ENCODE measurements around the gene CAV2.

Gene CAV2

DNA sequence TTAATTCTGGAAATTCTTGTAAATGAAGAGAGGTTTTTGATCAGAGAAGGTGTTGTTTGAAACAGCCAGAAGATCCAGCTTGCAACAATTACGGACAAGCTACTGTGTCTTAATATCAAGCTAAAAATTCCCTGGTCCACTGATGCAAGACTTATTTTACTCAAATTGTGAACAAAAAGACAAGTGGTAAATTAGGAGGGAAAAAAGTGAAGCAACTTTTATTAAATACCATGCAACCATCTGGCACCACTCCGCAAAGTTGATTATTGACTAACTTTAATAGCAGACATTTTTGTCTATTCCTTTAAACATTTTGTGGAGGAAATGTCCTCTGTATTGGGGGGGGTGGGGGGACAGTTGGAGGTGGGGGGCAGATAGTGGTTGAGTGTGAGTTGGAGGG lies 5.1 kb upstream of the CAV2 start:
- no peak for DNase-seq (ENCODE audit: low read depth in 1 of 2, low spot score in 1 of 2)

DNA sequence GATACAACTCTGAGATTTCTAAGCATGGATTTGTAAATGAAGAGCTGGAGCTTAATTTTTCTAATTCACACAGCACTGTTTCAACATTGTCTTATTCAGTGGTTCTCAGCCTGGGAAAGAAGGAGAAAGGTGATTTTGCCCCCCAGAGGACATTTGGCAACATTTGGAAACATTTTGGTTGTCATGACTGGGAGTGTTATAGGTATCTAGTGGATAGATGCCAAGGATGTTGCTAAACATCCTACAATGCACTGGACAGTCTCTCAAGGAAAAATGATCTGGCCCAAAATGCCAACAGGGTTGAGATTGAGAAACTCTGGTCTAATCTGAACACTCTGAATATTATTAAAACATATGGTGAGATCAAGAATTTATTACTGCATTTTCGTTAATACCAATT lies 3.8 kb upstream of the CAV2 start:
- DNase-seq (ENCODE audit: low read depth in 1 of 2, low spot score in 1 of 2): no peak

DNA sequence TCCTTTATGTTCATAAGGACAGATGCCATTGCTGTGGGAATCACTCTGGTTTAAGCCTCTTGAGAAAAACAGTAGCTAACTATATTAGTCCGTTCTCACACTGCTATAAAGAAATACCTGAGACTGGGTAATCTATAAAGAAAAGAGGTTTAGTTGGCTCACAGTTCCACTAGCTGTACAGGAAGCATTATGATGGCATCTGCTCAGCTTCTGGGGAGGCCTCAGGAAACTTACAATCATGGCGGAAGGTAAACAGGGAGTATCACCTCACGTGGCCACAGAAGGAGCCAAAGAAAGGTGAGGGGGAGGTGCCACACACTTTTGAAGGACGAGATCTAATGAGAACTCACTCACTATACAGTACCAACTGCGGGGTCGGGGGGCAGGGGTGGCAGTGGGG lies 2.9 kb upstream of the CAV2 start:
- DNase-seq (ENCODE audit: low read depth in 1 of 2, low spot score in 1 of 2): no peak

DNA sequence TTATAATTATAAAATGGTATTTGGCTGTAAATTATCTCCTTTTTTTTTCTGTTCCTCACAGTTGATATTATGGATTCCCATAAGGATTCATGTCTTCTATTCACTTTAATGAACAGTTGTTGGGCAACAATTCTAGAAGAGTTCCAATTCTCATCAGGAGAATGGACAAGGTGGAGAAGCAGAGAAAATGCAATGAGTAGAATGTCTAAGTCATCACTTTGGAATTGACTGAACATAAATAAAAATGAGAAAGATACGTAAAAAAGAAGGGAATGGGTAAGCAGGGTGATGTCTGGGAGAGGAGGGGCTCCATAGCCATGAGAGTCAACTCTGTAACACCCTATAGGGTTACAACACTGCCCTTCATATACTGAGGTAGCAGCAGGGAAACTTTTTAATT lies 1.8 kb upstream of the CAV2 start:
- no peak for DNase-seq (ENCODE audit: low read depth in 1 of 2, low spot score in 1 of 2)

DNA sequence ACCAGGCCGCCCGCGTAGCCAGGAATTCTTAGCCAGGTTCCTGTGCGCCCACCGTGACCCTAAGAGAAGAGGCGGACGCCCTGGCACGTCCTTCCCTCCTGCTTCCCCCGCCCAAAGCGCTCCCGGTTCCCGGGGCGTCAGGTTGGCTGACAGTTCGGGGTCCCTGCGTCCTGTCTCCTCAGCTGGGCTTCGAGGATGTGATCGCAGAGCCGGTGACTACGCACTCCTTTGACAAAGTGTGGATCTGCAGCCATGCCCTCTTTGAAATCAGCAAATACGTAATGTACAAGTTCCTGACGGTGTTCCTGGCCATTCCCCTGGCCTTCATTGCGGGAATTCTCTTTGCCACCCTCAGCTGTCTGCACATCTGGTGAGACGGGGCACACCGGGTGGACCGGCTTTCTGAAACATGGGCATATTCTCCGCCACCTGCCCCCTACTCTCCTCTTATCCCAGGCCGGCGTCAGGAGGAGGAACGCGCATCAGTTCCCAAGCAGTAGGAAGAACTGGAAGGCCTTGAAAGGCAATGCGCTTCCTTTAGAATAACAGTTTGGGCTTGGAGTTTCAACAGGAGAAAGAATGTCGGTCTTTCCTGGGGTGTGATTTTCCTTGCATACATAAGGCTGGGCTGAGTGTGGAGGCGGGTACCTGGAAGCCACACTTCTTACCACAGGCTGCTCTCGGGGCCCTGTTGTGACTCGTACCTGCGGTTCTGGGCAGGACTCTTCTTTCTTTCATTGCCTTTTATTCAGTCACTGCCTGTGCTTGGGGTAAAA lies 728 bp downstream of the CAV2 start:
- peak in 1 of 2 donors; percentile 20 for DNase-seq (ENCODE audit: low read depth in 1 of 2, low spot score in 1 of 2)

DNA sequence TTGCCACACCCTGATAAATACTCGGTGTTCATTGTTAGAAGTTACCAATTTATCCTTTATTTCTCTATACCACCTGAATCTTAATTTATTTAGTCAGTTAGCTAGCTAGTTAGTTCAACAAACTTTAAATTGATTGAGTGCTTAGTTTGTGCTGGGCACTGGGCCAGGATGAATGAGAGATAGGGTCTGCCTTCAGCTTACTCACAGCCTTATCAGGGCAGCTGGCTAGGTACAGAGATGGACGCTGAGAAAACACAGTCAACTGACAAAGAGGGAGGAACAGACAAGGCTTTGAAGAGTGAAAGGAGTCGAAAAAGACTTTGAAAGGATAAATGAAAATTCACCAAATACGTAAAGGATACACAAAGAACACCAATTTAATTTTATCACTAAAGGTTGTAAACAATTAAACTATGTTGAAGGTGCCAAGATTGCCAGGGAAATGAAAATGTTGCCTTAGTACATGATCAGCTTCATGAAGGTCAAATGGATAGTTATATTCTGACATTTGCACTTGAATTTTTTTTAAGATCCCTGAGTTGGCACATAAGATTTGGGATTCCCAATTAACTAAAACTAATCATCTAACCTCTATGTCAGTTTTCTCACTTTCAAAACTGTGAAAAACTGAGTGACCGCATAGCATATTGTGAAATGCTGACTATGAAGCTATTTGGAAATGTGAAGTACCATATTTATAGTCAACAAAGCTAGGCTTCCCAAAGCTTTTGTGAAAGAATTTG lies 2.1 kb downstream of the CAV2 start:
- no peak for DNase-seq (ENCODE audit: low read depth in 1 of 2, low spot score in 1 of 2)

DNA sequence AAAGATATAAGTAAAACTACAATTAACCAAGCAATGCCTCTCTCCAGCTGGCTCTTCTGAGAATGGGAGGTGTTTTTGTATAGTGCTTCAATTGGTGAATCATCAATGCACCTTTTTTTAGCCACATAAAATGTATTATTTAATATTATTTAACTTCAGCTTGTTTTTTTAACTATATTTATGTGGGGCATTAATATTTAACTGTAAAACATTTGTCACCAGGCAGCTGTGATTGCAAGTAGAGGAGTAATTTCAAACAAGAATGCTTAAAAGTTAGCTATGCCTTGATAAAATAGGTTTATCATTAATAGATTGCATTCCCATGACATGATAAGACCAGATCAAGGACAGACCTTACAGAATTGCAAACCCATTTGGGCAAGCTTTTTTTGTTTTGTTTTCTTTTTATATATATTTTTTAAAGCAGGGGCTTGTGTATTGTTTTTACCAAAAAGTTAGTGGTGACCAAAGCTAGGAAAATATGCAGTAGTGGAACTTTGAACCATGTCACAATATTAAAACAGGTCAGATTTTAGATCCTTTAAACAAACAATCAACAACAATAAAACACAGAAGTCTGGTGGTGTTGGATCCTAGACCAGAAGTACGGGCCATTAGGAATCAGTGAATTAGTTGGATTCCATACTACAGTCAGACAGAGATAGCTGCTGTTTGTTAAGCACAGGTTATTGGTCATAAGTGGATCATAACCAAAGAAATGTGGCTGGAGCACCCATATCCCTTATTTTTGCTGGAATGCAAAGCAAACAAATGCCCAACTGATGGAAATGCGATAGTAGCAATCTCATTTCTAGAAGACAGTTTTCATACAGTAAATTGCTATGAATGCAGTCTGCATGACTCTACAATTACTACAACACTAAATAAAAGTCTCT lies 2.9 kb downstream of the CAV2 start:
- DNase-seq (ENCODE audit: low read depth in 1 of 2, low spot score in 1 of 2): no peak

DNA sequence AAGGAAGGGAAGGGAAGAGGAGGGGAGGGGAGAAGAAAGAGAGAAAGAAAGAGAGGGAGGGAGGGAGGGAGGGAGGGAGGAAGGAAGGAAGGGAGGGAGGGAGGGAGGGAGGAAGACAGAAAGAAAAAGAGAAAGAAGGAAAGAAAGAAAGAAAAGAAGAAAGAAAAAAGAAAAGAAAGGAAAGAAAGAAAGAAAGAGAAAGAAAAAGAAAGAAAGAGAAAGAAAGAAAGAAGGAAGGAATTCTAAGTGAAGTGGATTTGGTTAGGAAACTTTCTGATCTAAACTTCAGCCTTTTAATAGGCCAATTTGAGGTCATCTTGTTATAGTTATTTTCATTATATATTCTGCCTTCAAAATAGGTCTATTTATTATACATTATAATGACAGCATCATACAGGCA lies 4.3 kb downstream of the CAV2 start:
- DNase-seq (ENCODE audit: low read depth in 1 of 2, low spot score in 1 of 2): no peak

DNA sequence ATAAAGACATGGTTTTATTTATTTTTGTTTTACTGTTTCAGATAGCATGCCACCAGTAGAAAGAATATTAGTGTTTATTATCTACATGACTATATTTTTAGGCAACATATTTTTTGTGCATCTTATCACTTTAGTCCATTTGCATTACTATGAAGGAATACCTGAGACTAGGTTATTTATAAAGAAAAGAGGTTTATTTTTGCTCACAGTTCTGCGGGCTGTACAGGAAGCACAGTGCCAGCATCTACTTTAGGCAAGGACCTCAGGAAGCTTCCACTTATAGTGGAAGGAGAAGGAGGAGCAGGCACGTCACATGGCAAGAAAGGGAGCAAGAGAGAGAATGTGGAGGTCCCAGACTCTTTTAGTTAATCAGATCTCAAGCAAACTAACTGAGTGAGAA lies 5.7 kb downstream of the CAV2 start:
- no peak for DNase-seq (ENCODE audit: low read depth in 1 of 2, low spot score in 1 of 2)

DNA sequence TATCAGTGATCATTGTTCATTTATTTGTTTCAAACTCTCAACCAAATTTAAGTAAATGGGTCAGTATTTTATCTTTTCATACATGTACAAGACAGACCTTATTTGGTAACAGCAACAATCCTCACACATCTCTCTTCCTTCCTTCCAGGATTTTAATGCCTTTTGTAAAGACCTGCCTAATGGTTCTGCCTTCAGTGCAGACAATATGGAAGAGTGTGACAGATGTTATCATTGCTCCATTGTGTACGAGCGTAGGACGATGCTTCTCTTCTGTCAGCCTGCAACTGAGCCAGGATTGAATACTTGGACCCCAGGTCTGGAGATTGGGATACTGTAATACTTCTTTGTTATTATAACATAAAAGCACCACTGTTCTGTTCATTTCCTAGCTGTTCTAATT lies 6.3 kb downstream of the CAV2 start:
- DNase-seq (ENCODE audit: low read depth in 1 of 2, low spot score in 1 of 2): no peak

DNA sequence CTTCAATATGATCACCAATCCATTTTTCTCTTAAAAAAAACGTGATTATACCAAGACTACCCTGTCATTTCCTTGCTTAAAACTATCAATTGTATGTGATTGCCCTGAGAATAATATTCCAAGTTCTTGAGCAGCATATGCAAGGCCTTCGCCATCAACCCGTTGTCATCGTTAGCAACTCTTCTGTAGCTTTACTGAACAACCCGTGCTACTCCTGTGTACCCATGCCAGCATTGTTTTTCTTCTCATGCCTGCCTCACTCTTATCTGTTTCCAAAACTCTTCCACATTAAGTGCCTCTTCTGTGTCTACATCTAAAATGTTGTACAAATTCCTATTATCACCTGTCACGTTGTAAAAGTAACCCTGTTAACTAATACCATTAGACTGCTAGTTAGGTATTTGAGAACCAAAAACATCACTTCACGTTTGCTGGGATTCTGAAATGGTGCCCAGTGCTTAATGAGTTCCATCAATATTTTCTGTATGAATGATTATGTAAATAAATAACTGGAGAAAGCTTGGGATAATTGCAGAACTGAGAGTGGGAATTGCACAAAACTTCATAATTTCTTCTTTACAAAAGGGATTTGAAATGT lies 10.5 kb downstream of the CAV2 start:
- no peak for DNase-seq (ENCODE audit: low read depth in 1 of 2, low spot score in 1 of 2)

DNA sequence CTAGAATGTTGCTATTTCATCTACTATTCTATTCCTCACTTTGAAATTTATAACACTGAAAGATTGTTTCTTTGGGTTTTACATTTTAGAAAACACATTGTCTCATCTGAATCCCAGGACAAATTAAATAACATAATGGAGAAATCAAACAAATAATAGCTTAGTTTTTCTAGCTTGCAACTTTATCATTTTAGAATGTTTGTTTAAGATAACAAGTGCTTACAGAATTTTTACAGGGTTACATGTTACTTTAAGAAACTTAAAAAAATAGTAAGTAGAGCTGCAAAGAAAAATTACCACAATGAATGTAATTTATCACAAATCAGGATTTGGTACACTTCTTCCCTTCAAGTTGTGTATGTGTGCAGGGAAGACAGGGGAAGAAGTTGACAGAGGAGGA lies 11.3 kb downstream of the CAV2 start:
- DNase-seq (ENCODE audit: low read depth in 1 of 2, low spot score in 1 of 2): no peak

DNA sequence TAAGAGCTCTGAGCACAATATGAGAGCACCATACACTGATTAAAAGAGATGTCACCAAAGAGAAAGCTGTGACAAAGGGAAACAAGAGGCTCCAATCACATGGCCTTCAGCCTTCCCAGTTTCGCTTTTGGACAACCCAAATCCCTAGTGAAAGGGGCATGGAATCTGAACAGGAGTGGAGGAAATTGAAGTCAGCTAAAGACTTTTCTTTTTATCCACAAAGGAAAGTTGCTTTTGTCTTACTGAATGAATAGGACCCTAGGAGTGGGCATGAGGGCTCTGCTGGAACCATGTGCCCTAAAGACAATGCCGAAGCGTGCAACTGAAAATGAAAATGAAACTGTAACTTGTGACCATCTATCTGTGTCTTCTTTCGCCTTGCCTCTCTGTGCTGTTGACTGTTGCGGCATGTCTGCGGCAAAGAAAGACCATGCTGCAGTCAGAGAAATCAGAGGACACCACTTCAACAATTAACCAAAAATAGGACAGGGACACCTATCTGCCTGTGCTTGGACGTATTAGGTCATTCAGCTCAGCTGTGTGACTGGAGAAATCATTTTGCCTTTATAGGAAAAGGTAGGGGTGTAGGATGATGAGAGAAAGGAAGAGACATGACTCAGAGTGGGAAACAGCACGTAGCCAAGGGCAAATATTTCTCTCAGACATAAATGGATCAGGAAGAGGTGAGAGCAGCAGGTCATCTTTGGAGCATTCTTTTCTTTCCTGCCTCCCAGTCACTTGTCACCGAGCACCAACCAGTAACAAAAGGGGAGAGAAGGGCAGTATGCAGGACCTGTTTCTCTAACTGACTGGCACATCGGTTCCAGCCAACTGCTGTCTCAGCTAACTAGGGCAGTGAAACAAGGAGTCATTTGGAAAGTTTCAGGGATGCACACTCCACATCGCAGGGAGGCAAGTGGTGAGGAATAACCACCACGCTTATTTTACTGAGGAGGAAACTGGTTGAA lies 12.3 kb downstream of the CAV2 start:
- DNase-seq (ENCODE audit: low read depth in 1 of 2, low spot score in 1 of 2): no peak

DNA sequence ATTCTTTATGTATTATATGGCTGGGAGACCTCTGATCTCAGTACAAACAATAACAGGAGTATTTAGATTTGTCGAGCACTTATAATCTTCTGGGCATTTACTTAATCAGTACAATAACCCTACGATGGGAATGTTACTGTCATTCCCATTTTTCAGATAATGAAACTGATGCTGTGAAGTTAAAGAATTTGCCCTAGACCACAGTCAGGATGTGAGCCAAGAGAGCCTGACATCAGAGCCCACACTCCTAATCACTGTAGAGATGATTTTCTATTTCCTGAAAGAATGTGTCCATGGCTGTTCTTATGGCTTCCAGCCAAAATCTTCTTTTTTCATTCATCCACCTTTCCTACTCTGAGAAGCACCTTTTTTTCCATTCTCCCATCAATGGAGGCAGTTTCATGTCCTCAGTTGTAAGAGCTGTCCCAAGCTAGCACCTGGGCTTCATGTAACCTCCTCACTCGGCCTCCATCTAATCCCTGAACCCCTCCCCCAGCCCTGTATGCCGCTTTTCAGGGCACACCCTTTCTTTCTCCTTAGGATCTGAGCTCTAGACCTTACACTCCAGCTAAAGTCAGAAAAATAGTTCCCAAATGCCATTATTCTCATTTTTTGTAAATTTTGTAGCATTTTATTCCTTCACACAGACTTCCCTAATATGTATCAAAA lies 13.1 kb downstream of the CAV2 start:
- DNase-seq (ENCODE audit: low read depth in 1 of 2, low spot score in 1 of 2): no peak

DNA sequence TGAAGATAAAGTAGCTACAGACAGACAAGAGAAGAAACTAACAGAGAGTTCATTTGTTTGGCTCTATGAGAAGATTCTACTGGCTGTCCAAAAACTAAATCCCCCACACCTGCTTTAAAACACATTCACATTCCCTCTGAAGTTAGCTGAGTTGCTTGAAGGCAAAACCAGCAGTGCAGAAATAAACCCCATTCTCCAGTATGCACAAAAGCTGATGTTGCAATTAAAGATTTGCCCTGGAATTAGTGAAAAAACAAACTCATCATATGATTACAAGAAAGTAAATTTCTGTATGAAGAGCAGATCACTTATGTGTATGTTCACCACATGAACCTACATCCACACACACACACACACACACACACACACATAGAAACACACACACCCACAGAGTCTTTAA lies 16.0 kb downstream of the CAV2 start:
- no peak for DNase-seq (ENCODE audit: low read depth in 1 of 2, low spot score in 1 of 2)

DNA sequence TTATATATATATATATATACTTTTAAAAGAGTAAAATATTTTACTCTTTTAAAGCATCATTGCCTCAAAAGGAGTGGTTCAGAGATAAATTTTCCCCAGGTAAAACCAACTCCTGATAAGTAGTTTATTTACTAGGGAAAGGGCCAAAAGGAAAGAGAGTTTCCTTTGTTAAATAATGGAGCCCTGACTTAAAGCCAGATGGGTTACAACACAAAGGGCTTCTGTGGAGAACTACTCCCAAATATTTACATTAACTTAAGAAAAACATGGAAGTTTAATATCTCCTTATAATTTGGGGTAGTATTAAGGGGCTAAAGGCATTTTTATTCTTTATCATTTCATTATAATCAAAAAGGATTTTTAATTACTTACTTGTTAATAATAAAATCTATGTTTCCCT lies 16.8 kb downstream of the CAV2 start:
- DNase-seq (ENCODE audit: low read depth in 1 of 2, low spot score in 1 of 2): no peak

DNA sequence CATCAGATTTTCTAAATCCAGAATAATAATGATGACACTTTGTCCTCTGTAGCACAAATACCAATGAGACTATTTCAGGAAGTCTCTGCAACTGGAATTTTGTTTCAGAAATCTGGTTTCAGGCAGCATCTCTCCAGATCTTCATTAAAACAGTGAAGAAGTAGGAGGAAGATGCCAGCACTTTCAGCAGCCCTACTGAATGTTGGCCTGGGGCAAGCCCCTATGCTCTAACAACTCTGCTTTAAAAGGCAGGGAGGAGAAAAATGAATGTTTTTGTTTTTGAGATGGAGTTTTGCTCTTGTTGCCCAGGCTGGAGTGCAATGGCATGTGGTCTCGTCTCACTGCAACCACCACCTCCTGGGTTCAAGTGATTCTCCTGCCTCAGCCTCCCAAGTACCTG lies 18.1 kb downstream of the CAV2 start:
- DNase-seq (ENCODE audit: low read depth in 1 of 2, low spot score in 1 of 2): no peak

DNA sequence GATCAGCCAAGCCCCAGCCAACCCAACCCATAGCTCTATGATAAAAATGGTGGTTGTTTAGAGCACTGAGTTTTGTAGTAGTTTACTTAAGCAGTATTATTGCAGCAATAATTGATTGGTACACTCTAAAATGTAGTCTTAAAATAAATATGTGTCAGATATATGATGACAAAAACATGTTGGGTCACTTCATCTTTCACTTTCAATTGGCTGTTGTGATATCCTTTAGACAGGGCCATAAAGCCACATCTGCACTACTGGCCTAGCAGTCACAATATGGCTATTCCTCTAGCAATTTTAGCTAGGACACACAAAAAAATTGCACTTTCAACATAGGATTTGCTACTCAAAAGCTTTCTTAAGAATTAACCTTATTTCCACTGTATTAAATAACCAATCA lies 19.4 kb downstream of the CAV2 start:
- no peak for DNase-seq (ENCODE audit: low read depth in 1 of 2, low spot score in 1 of 2)

DNA sequence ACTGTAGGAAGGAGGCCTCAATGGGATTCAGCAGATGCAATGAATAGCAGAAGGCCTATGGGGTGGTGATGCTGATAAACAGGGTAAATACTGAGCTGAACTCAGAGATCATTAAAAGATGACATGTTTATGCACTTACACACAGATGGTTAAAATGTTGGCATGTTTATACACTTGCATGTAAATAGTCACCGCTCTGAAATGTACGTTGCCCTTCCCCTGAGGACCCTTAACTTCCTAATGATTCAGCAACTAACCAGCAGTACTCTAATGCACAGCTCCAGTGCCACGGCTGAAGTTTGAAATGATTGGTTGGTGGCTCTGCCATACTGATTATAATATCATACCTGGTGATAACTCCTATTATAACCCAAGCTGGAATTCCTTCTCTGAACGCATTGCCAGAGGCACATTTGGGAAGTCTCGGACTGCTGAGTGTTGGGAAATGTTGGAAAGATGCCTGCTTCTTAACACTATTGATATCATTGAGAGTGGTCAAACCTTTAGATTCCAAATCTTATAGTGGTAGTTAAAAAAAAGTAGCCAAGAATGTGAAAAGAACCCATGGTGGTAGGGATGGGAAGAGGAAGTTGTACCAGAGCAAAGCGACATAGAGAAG lies 21.6 kb downstream of the CAV2 start:
- DNase-seq (ENCODE audit: low read depth in 1 of 2, low spot score in 1 of 2): no peak

Data from activated T-helper 1 cell treated with anti-CD3 and anti-CD28 coated beads, Interleukin-2, amount 50 U/mL, for 16 hours (primary cell).